NCI-H748 (cell line): ENCODE results near the gene USP47.

Source experiments
- DNase-seq: peaks from one replicate; lab custom pipeline; 2025; ENCODE audit not compliant: unreplicated experiment; lab: John Stamatoyannopoulos, UW

Gene USP47

DNA sequence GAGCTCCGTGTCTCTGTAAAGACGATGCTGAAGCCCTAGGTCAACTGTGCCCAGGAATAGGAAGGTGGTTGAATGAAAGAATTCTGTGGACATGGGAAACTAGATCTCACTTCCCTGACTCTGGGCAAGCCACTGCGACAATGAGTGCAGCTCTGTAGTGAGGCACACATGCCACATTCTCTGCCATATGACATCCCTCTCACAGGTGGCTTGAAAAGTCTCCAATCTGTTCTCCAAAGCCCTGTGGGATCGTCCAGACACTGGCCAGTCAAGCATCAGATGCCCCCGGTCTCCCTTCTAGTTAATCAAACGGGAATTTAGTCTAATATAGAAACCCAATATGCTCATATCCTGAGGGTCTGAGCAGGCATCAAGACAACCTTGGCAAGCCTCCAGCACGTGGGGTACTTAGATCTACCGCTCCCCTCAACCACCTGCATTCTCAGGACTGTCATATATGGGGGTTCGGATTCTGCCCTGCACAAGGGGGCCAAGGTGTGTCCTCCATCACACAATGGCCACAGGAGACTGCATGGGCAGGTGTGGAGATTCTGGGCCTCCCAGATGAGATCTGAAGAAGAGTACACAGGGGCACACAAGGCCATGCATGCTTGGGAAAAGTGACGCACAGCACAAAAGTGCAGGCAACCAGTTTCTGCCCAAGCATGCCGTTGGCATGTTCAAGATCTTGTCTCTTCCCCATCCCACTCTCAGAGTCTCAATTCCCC lies 154.7 kb downstream of the USP47 start:
- no peak for DNase-seq

DNA sequence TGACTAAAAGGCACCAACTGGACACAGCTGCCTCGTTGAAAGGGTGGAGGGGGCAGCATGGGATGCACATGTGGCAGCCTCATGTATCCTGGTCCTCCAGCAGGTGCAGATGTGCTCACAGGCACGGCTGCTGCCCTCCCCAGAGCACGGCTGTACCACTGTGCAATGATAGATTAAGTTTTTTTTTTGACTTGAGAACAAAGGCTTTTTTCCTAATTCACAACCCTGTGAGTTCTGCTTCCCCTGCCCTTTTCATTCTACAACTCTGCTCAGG lies 155.2 kb downstream of the USP47 start:
- no peak for DNase-seq

DNA sequence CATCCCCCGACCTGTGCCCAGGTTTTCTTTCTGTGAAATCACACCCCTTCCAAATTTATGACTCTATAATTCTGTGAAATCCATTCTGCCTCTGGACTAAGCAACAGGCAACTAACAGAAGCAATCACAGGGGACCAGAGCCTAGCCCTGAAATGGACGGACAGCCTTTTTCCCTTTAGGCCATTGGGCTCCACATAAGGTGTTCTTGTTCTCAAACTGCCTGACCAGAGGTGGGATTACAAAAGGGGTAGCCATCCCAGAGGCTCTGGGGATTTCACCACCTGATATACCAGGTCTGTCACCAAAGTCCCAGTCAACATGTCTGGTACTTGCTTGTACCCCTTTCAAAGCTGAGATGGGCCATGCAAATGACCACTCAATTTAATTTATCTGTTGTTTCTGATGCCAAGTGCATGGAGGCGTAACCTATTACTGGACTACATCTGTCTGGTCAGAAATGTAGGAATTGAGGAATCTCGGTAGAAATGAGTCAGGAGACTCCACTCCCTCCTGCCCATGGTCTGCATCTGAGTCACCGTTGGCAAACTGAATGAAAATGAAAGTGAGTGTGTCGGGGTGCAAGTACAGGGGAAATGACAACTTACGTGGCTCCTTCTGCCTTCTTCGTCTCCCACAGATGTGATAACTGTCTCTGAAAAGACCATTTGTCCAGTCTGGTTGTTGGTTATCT lies 156.5 kb downstream of the USP47 start:
- DNase-seq = no peak

DNA sequence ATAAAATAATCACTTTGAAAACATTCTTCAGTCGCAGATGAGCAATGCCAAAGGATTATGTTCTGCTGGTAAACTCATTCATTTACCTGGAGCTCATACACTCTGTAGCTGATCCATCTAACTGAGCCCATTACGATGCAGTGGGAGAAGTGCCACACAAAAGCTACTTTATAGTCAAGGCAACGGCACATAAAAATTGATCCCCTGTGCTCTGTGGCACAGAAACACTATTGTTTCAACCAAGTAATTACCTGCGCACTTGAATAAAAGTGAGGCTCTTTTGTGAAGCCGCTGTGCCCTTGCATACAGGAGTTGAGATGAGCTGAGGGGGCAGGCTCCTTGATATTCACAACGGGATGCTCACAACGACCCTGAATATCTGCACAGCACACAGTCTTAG lies 159.4 kb downstream of the USP47 start:
- DNase-seq = peak; percentile 98

DNA sequence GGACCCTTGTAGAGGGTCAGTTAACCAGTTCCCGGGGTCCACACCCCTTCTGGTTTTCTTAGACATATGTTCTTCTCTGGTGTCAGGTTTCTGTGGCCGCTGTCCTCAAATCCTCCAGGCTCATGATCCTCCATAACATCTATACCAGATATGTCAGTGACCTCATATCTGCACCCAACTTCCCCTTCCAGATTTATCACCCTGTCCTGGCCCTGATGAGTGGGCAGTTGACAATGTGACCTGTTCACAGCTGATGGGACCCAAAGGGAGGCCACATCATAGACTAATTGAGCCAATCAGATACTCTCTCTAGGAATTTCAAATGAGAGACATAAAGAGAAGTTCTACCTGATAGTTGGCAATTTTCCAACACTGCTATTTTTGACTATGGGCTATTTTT lies 161.6 kb downstream of the USP47 start:
- DNase-seq = no peak

DNA sequence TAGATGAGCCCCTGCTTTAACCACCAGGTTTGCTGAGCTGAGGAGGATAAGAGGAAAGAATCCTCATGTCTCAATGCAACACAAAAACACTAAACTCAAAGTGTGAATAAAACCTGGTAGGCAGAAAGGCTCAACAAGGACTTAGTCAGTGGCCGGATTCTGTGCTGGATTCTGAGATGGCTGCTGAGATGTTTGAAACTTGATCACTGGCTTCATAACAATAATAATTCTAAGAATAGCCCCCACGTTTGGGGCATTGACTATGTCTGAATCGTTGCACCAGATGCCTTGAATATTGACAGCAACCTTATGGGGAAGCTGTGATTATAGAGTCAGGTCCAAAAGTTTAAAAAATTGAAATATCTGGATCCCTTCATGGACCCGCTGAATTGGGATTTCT lies 162.0 kb downstream of the USP47 start:
- no peak for DNase-seq

DNA sequence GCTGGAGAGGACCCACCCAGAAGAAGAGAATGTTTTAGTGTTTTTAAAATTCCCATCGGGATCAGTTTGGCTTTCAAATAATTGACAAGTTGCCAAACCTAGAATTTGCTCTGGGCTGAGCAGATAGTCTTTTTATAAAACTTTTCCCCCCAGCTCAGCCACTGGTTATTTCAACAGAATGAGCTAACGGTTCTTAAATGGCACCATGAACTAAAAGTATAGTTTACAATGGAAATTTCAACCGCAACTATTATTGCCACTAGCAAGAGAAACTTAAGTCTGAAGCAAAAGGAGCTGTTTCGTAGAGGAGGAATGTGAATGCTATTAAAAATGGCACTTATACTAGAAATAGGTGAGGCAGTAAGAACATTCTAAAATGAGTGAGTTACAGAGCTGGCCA lies 163.3 kb downstream of the USP47 start:
- no peak for DNase-seq

DNA sequence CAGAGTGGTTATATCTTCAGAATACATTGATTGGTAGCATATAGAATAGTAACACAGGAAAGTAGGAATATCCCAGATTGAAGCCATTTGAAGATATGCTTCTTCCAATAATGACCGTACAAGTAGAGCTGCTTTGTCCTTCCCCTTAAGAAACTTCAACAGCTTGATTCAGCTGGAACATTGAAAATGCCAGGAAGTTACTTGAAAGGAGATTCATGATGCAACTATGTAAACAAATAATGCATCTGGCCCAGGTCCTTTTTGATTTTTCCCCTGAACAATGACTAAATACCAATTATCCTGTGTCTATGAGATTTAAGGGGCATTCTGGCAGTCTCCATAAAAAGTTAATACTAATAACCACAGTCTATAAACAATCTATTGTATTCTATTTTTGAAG lies 163.7 kb downstream of the USP47 start:
- no peak for DNase-seq

DNA sequence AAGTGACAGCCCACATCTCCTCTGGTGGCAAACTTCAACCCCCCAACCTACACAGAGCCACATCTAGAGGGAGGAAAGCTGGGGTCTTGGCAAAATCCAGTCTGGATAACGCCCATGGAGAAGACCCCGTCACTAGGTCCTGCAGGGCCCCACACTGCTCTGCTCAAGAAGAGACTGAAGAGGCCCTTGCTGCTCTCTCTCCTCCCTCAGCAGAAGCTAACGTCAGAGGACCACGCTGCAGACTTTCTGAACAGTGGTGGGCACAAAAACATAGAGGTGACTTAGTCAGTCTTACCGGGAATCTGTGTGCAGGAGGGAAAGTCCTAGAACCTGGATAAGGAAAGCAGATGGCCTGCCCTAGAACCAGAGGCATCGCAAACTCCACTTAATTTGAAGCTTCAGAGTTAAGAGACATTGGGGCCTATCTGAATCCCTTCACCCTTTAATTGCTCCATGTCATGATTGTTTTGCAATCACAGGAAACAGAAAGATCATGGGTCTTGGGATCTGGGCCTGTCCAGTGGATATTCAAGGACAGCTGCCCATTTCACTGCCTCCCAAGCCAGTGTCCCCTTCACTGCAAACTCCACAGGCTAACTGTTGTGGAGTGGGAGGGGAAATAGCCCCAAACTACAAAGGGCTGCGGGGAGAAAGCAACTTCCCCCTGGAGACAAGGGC lies 164.9 kb downstream of the USP47 start:
- DNase-seq = no peak

DNA sequence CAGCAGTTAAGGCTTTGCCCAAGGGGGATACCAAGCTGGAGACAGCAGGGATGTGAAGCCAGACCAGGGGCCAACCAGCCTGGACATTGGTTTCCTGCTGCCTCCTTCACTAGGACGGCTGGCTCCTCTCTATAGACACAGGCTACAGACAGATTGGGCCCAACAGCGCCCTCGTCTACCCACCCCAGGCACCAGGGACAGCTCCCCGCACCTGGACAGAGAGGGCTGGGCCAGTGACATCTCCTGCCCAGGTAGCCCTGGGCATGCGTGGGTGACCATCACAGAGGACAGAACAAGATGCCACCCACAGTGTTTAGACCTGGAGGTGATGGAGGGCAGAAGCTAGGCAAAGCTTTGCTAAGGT lies 165.4 kb downstream of the USP47 start:
- no peak for DNase-seq

DNA sequence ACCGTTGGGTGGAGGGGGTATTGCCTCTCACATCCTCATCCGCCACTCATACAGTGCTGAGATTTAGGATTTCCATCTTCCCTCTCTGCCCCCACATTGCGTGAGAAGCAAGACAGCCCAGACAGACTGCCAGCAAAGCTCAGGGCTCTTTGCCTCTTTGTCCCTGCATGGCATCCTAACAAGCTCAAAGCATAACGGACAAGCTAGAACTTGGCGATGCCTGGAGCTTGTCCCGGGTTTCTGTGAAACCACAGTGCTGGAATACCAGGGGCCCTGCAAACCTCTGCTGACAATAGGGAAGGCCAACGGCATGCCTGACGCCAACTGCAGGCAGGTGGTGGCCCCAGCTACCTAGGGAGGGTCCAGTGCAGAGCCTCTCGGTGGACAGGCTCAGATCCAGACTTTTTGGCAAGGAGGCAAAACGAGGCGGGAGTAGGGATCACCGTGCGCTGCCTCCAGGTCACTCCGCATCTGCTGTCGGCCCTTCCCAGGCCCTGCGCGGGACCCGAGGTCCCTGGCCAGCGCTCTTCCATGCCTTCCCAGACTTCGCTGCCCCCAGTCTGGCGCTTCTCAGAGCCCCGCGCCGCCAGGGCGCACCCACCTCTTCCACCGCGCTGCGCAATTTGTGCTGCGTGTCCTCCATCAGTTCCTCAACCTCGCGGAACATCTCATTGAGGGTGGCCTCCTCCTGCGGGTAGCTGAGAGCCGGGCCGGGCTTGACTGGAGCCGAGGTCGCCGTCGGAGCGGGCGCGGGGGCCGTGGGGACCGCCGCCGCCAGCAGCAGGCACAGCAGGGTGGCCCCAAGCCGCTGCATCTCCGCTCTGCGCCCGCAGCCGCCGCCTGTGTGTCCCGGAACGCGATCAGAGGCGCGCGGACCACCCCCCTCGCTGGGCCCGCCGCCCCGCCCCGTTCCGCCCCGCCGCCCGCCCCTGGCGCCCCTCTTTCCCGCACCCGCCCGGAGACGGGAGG lies 166.3 kb downstream of the USP47 start, which contains the start of gene DKK3:
Gene DKK3 (minus strand): TSS at position 858 of the 969 bp plus-strand sequence. CDS start 44 bp downstream, at position 814.
- peak; percentile 51 for DNase-seq
